ES-I3 (cell line): Measurements from ENCODE around the gene GPRC6A.
"Not testable (repeated sequence)": the region's sequence is repeated elsewhere in the genome, so short reads cannot be mapped to it uniquely, and the experiment has no call there.

Experiments used
- H3K36me3 ChIP-seq: 2 replicates; pipeline ENCODE4 v1.6.1; 2013; ENCODE audit warnings: mild to moderate bottlenecking, low read length, control low read depth, moderate library complexity; ENCODE audit not compliant: insufficient read depth
- H3K4me1 ChIP-seq: 2 replicates; pipeline ENCODE4 v1.6.1; 2013; ENCODE audit warnings: mild to moderate bottlenecking, control low read depth, low read length; ENCODE audit not compliant: insufficient read depth
- H3K9ac ChIP-seq: 2 replicates; pipeline ENCODE4 v1.6.1; 2013; ENCODE audit warnings: low read depth, mild to moderate bottlenecking, low read length, moderate library complexity
- H3K9me3 ChIP-seq: 2 replicates; pipeline ENCODE4 v1.6.1; 2013; ENCODE audit warnings: mild to moderate bottlenecking, low read length, moderate library complexity; ENCODE audit not compliant: control insufficient read depth, insufficient read depth

The GPRC6A gene

GRCh38 chr6:116816336-116816735 lies 12.5 kb downstream of the GPRC6A start:
- not testable (repeated sequence) for H3K4me1 ChIP-seq, H3K36me3 ChIP-seq, H3K9me3 ChIP-seq
- peak overlapping the region; percentile 33; the same call in 1 of the 2 replicates for H3K9ac ChIP-seq

- Histone ChIP-seq H3K9me3 (no peaks in the 10 kb centered on the region; the same call in 1 of the 2 replicates), H3K4me1 (no peaks in the 10 kb centered on the region), H3K9ac (no peak overlapping the region), H3K36me3 (no peaks in the 10 kb centered on the region)
These were observed 16.7 kb downstream of the GPRC6A start for GRCh38 chr6:116812051-116812650.

GRCh38 chr6:116801971-116802370 lies 26.9 kb downstream of the GPRC6A start:
- Histone ChIP-seq H3K4me1 (no peaks in the 10 kb centered on the region; the same call in 1 of the 2 replicates), H3K9ac (no peak overlapping the region), H3K9me3 (no peaks in the 10 kb centered on the region), H3K36me3 (no peaks in the 10 kb centered on the region)

DNA sequence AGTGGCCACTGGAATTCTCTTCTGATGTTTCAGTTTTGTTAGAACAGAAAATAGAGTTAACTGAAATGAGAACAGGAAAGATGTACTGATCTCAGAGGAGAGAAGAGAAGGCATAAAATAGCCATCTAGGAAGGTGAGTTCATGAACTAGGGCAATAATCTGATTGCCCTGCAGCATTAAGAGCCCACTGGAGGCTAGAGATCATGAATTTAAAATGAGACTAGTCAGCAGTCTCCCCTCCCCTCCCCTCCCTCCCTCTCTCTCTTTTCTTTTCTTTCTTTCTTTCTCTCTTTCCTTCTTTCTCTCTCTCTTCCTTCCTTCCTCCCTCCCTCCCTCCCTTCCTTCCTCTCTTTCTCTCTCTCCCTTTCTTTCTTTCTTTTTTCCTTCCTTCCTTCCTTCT lies 28.9 kb downstream of the GPRC6A start:
- H3K4me1 ChIP-seq, result no peaks in the 10 kb centered on the region; the same call in 1 of the 2 replicates
- H3K36me3 ChIP-seq, result no peaks in the 10 kb centered on the region
- H3K9ac ChIP-seq, result no peak overlapping the region
- no peaks in the 10 kb centered on the region for H3K9me3 ChIP-seq

GRCh38 chr6:116797585-116797984 lies 31.3 kb downstream of the GPRC6A start:
- Histone ChIP-seq H3K4me1 (no peaks in the 10 kb centered on the region), H3K36me3 (no peaks in the 10 kb centered on the region), H3K9me3 (no peaks in the 10 kb centered on the region), H3K9ac (no peak overlapping the region)

DNA sequence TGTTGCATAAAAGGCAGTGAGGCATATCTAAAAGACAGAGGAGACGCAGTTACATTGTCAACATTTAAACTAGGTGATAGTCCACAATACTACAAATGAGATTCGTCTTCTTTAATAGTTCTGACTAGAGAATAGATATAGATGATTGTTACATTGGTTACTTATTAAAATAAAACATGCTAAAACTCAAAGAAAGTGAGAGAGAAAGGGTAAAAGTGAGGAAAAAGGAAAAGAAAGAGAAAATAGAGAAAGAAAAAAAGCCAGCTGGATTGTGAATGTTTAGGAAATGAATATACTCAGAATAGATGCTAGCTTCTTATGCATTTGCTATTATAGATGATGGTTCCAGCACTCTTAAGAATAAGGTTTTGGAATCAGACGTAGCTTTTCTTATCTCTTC lies 35.7 kb downstream of the GPRC6A start:
- Histone ChIP-seq H3K9ac (no peak overlapping the region), H3K4me1 (no peaks in the 10 kb centered on the region), H3K9me3 (no peaks in the 10 kb centered on the region), H3K36me3 (no peaks in the 10 kb centered on the region)

DNA sequence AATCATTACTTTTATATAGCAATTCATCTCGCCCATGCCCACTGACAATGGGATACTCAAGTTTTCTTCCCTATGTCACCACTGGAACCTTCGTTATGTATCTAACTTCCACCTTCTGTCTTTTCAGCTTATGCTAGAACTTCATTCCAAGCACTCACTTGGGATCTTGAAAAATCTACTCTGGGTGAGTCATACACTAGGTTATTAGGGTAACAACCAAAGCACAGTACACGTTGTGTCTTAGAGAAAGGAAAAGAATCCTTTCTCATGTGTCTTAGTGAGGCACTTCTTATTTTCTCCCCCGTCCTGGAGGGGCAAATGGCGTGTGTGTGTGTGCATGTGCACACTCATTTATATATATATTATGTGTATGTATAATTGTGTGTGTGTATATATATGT lies 45.0 kb downstream of the GPRC6A start:
- H3K9ac ChIP-seq, result no peak overlapping the region
- no peaks in the 10 kb centered on the region for H3K36me3 ChIP-seq
- H3K4me1 ChIP-seq, result no peaks in the 10 kb centered on the region
- H3K9me3 ChIP-seq, result no peaks in the 10 kb centered on the region

DNA sequence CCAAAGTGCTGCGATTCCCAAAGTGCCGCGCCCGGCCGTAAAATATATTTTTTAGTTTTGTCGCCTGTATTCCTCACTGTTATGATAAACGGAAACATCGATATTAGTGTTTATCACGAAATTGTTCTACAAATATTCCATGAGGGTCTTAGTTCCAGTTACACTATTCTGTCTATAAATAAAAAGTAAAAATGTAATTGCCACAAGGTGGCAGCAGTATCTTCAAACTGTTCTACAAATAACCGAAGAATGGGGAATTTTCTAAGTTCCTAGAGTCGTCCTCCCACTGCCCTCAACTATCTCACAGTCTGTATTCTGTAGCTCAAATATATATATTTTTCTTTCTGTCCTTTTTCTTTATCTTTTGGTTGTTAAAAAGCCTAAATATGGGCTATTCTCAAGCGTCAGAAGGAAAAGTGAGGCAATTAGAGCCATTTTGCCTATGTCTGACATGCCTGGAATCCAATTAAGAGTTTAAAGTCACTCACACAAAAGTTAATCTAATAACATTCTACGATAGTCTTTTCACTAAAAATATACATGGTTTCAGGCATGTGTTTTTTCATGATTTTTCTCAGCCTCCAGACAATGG lies 49.2 kb downstream of the GPRC6A start:
- H3K36me3 ChIP-seq, result no peaks in the 10 kb centered on the region
- H3K4me1 ChIP-seq, result no peaks in the 10 kb centered on the region
- no peak overlapping the region; the same call in 1 of the 2 replicates for H3K9ac ChIP-seq
- no peaks in the 10 kb centered on the region for H3K9me3 ChIP-seq

DNA sequence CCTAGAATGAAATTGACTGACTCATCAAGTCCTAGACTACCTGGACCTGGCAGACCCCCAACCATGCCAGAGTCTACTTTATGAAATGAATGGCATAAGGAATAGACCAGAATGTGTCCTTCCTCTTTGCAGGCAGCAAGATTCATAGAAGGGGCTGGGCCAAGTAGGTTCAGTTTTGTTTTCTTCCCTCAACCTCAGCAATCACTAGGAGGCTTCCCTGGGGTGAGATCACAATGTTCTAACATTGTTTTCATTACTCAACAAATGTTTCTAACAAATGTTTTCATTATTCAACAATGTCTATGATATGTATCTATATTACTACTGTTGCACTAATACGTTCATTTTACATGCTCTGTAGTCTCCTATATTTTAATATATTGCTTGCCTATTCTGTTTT lies 55.0 kb downstream of the GPRC6A start:
- no peaks in the 10 kb centered on the region for H3K4me1 ChIP-seq
- no peaks in the 10 kb centered on the region for H3K36me3 ChIP-seq
- no peaks in the 10 kb centered on the region for H3K9me3 ChIP-seq
- H3K9ac ChIP-seq, result no peak overlapping the region

DNA sequence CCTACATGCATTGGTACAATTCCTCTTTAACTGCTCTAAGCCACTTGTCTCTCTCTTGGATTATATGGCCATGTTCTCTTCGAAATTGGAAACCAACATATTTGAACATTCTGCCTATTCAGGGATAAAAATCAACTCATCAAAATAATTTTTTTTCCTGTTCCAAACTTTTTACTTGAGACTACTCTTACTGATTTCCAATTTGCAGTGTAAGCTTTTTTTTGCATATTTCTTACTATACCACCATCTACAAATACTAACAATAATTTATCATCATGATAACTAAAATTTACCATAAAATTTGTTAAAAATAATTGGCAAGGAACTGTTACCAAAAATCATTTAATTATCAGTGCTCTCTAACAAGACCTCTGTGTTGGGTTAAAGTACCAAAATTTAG lies 56.4 kb downstream of the GPRC6A start:
- Histone ChIP-seq H3K9ac (no peak overlapping the region), H3K4me1 (no peaks in the 10 kb centered on the region), H3K9me3 (no peaks in the 10 kb centered on the region), H3K36me3 (no peaks in the 10 kb centered on the region)

DNA sequence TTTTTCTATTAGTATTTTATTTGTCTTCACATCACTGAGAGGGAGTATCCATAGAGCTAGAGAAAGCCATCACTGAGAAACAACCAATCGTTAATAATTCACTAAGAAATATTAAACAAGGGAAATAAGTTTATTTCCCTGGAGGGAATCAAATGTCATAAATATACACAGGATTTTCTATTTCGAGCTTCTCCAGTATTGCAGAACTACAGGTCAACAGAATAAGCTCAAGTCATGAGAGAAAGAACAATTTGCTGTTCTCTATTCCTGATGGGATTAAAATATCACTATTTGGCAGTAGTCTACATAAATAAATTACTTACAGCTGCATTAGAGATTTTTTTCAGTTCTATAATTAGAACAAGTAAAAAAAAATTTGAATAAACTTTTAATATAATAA lies 61.2 kb downstream of the GPRC6A start:
- Histone ChIP-seq H3K36me3 (no peaks in the 10 kb centered on the region), H3K9me3 (no peaks in the 10 kb centered on the region), H3K4me1 (peaks cover under 1% of the 10 kb centered on the region)

DNA sequence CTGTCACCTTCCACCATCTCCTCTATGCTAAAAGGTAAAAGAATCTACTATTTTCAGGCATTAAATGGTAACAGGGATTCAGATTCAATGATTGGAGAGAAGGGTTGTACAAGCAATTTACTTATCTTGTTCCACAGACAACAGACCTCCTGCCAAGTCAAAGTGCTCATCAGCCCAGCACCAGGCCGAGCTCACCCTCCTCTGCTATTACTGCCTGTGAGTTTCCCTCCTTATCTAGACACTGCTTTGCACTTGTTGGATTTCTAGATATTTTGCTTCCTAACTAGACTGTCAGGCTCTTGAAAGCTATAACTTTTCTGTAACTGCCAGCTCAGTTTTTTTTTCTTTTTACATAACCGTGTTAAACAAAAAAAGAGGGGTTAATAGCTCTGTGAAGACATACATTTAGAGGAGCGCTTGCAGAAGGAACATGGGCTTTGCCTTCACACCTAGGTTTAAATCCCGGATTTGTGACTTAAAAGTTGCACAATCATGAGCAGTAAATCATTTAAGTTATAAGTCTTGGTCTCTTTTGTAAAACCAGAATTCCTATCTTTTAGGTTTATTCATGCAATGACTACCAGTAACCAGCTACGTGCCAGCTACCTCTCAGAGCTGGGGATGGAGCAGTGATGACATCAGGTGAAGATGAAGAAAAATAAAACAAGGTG lies 62.2 kb downstream of the GPRC6A start:
- no peaks in the 10 kb centered on the region for H3K36me3 ChIP-seq
- peaks cover 9% of the 10 kb centered on the region for H3K4me1 ChIP-seq
- no peaks in the 10 kb centered on the region for H3K9me3 ChIP-seq
- no peak overlapping the region for H3K9ac ChIP-seq

More for the DNA sequence above, 61.2 kb downstream of the GPRC6A start:
- H3K9ac ChIP-seq, result no peak overlapping the region

- Histone ChIP-seq H3K9ac (peak within 1 kb of the TSS; percentile 62), H3K9me3 (no peaks in the 10 kb centered on the region), H3K36me3 (no peaks in the 10 kb centered on the region), H3K4me1 (peaks cover 9% of the 10 kb centered on the region)
These were observed 63.7 kb downstream of the GPRC6A start, which contains the start of gene FAM162B for GRCh38 chr6:116764961-116765841. FAM162B (minus strand) TSS chr6:116765719; CDS start chr6:116765576, 143 bp downstream.

GRCh38 chr6:116764629-116764960 lies 64.3 kb downstream of the GPRC6A start:
- no peaks in the 10 kb centered on the region for H3K9me3 ChIP-seq
- H3K36me3 ChIP-seq, result no peaks in the 10 kb centered on the region
- peak overlapping the region; percentile 62; the same call in 1 of the 2 replicates for H3K9ac ChIP-seq
- peaks cover 9% of the 10 kb centered on the region for H3K4me1 ChIP-seq
